Activated CD4-positive, alpha-beta T cell treated with anti-CD3 and anti-CD28 coated beads for 24 hours (primary cell): ENCODE data around the gene TUBG1.
A peak's percentile ranks its signal among the peaks of the same experiment; 100 is the strongest.
"Not testable (repeated sequence)": the region's sequence is repeated elsewhere in the genome, so short reads cannot be mapped to it uniquely, and the experiment has no call there.

Source experiments
- DNase-seq, 2 donors: peaks; one replicate each; pipeline ENCODE4 v3.0.0-alpha.2; 2020; ENCODE audit warnings: low read depth in 2 of 2

TUBG1 gene

GRCh38 chr17:42579794-42580551 lies 29.5 kb upstream of the TUBG1 start:
- no peak for DNase-seq

- no peak for DNase-seq
Measured at GRCh38 chr17:42581744-42582270, 27.7 kb upstream of the TUBG1 start.

- no peak for DNase-seq
Measured at GRCh38 chr17:42584880-42585279, 24.6 kb upstream of the TUBG1 start.

GRCh38 chr17:42585353-42585752 lies 24.1 kb upstream of the TUBG1 start:
- DNase-seq, result no peak

GRCh38 chr17:42586514-42587230 lies 22.8 kb upstream of the TUBG1 start:
- no peak for DNase-seq

- no peak for DNase-seq
Measured at GRCh38 chr17:42590886-42591285, 18.6 kb upstream of the TUBG1 start.

- DNase-seq, result no peak
Measured at GRCh38 chr17:42591411-42591810, 18.1 kb upstream of the TUBG1 start.

GRCh38 chr17:42596386-42596785 lies 13.1 kb upstream of the TUBG1 start:
- no peak for DNase-seq

- no peak for DNase-seq
Measured at GRCh38 chr17:42598905-42599304, 10.6 kb upstream of the TUBG1 start.

GRCh38 chr17:42603318-42603717 lies 6.2 kb upstream of the TUBG1 start:
- no peak for DNase-seq

GRCh38 chr17:42607769-42608168 lies 1.7 kb upstream of the TUBG1 start:
- DNase-seq, result no peak

- peak in 1 of 2 donors; percentile 13 for DNase-seq
Measured at GRCh38 chr17:42608305-42609181, 940 bp upstream of the TUBG1 start.

GRCh38 chr17:42609814-42610801 lies 625 bp downstream of the TUBG1 start:
- DNase-seq, result peak; percentile 3 to 10

- no peak for DNase-seq
Measured at GRCh38 chr17:42612013-42612412, 2.5 kb downstream of the TUBG1 start.

GRCh38 chr17:42613699-42614295 lies 4.3 kb downstream of the TUBG1 start:
- DNase-seq, result no peak

- no peak for DNase-seq
Measured at GRCh38 chr17:42617956-42618431, 8.5 kb downstream of the TUBG1 start.

- DNase-seq, result no peak
Measured at GRCh38 chr17:42618442-42619150, 9.1 kb downstream of the TUBG1 start.

- not testable (repeated sequence) for DNase-seq
Measured at GRCh38 chr17:42621987-42622386, 12.5 kb downstream of the TUBG1 start.

- DNase-seq, result no peak
Measured at GRCh38 chr17:42623271-42623670, 13.8 kb downstream of the TUBG1 start.
